ENCODE results near the gene HARS1. TPM values are rescaled to one million over a fixed set of nuclear protein-coding genes. Genes with fewer than 3 reads are reported as not detected.
A peak's percentile ranks its signal among the peaks of the same experiment; 100 is the strongest.
"Not testable (repeated sequence)": the region's sequence is repeated elsewhere in the genome, so short reads cannot be mapped to it uniquely, and the experiment has no call there.

Gene HARS1
- total RNA-seq, 2 donors from 2014 or later = 41.0 to 66.1 TPM

GRCh38 chr5:140718266-140718592, 27.1 kb upstream of the HARS1 start:
- H3K9ac ChIP-seq (ENCODE audit: low read depth in 2 of 2, low read length in 2 of 2) = peak overlapping the region in 1 of 2 donors; percentile 46
- peak overlapping the region; percentile 27 for H3K4me3 ChIP-seq

GRCh38 chr5:140716238-140716637, 25.1 kb upstream of the HARS1 start:
- H3K9ac ChIP-seq (ENCODE audit: low read depth in 2 of 2, low read length in 2 of 2); H3K27ac ChIP-seq; DNase-seq; H3K4me3 ChIP-seq; H3K9me3 ChIP-seq; H3K27me3 ChIP-seq; H3K4me1 ChIP-seq; H3K36me3 ChIP-seq: not testable (repeated sequence)
- intact Hi-C loops (cut with DNase I) = loop anchor here (10.0 kb wide), 1 partner anchor 351 kb away; the partner anchor contains the start of gene SLC4A9

More at GRCh38 chr5:140718266-140718592, 27.1 kb upstream of the HARS1 start:
- no peaks in the 10 kb centered on the region for H3K9me3 ChIP-seq
- peak overlapping the region; percentile 87 for H3K27ac ChIP-seq
- H3K4me1 ChIP-seq = no peaks in the 10 kb centered on the region
- no peaks in the 10 kb centered on the region for H3K36me3 ChIP-seq
- DNase-seq = no peak
- H3K27me3 ChIP-seq = no peaks in the 10 kb centered on the region
- TF ChIP-seq CTCF (IDR thresholded peaks at IDR 0.05) = no peak
- intact Hi-C loops (cut with DNase I) = loop anchor here (10.0 kb wide), 1 partner anchor 353 kb away; the partner anchor contains the start of gene SLC4A9

- intact Hi-C loops (cut with DNase I) = loop anchor here (10.0 kb wide), 1 partner anchor 349 kb away; the partner anchor contains the start of gene SLC4A9
- Histone ChIP-seq H3K9ac (ENCODE audit: low read depth in 2 of 2, low read length in 2 of 2) (no peak overlapping the region), H3K4me1 (no peaks in the 10 kb centered on the region), H3K27me3 (no peaks in the 10 kb centered on the region), H3K9me3 (no peaks in the 10 kb centered on the region), H3K4me3 (no peak overlapping the region), H3K36me3 (no peaks in the 10 kb centered on the region), H3K27ac (no peak overlapping the region)
- TF ChIP-seq CTCF (IDR thresholded peaks at IDR 0.05) = no peak
- no peak for DNase-seq
Measured at GRCh38 chr5:140713562-140714094, 22.5 kb upstream of the HARS1 start.

GRCh38 chr5:140711794-140712193, 20.6 kb upstream of the HARS1 start:
- peak overlapping the region; percentile 45 for H3K4me3 ChIP-seq
- intact Hi-C loops (cut with DNase I) = loop anchor here (10.0 kb wide), 1 partner anchor 347 kb away; the partner anchor contains the start of gene SLC4A9
- H3K36me3 ChIP-seq = no peaks in the 10 kb centered on the region
- peak overlapping the region; percentile 95 for H3K27ac ChIP-seq
- no peak for DNase-seq
- no peak overlapping the region for H3K9ac ChIP-seq (ENCODE audit: low read depth in 2 of 2, low read length in 2 of 2)
- H3K4me1 ChIP-seq = no peaks in the 10 kb centered on the region
- no peak for TF ChIP-seq CTCF (IDR thresholded peaks at IDR 0.05)
- no peaks in the 10 kb centered on the region for H3K27me3 ChIP-seq
- H3K9me3 ChIP-seq = no peaks in the 10 kb centered on the region

GRCh38 chr5:140710899-140711552, 19.9 kb upstream of the HARS1 start:
- H3K9ac ChIP-seq (ENCODE audit: low read depth in 2 of 2, low read length in 2 of 2) = peak overlapping the region; percentile 57 to 88
- intact Hi-C loops (cut with DNase I) = loop anchor here (10.0 kb wide), 1 partner anchor 346 kb away; the partner anchor contains the start of gene SLC4A9
- TF ChIP-seq CTCF (IDR thresholded peaks at IDR 0.05) = no peak

GRCh38 chr5:140708787-140709186, 17.6 kb upstream of the HARS1 start:
- H3K9ac ChIP-seq (ENCODE audit: low read depth in 2 of 2, low read length in 2 of 2); H3K36me3 ChIP-seq; DNase-seq; H3K4me3 ChIP-seq; H3K9me3 ChIP-seq; H3K4me1 ChIP-seq; H3K27me3 ChIP-seq; H3K27ac ChIP-seq: not testable (repeated sequence)
- intact Hi-C loops (cut with DNase I) = loop anchor here (10.0 kb wide), 1 partner anchor 164 kb away; the partner anchor contains the start of gene EIF4EBP3

More at GRCh38 chr5:140710899-140711552, 19.9 kb upstream of the HARS1 start:
- DNase-seq = peak; percentile 92
- H3K4me3 ChIP-seq = peak overlapping the region; percentile 45
- peak overlapping the region; percentile 95 for H3K27ac ChIP-seq
- no peaks in the 10 kb centered on the region for H3K36me3 ChIP-seq
- H3K9me3 ChIP-seq = no peaks in the 10 kb centered on the region
- no peaks in the 10 kb centered on the region for H3K27me3 ChIP-seq
- H3K4me1 ChIP-seq = no peaks in the 10 kb centered on the region

Measured in colonic mucosa (tissue), 4 donors.